Erythroblast (primary cell): ENCODE measurements around the gene EVA1C.

ENCODE experiments used
- GATA1 ChIP-seq: IDR thresholded peaks from 2 replicates; pipeline ENCODE4 v1.6.1; 2011; ENCODE audit warnings: low read depth, mild to moderate bottlenecking, control low read depth, low read length, moderate library complexity
- POLR2A ChIP-seq: IDR thresholded peaks from 2 replicates; pipeline ENCODE4 v1.6.1; 2011; ENCODE audit warnings: mild to moderate bottlenecking, low read length

GRCh38 chr21:32412162-32413014 is at the start of gene EVA1C:
- TF ChIP-seq POLR2A (no peak), GATA1 (no peak)
